Measurements from ENCODE around the gene RING1.
A peak's percentile ranks its signal among the peaks of the same experiment; 100 is the strongest.

The RING1 gene

DNA sequence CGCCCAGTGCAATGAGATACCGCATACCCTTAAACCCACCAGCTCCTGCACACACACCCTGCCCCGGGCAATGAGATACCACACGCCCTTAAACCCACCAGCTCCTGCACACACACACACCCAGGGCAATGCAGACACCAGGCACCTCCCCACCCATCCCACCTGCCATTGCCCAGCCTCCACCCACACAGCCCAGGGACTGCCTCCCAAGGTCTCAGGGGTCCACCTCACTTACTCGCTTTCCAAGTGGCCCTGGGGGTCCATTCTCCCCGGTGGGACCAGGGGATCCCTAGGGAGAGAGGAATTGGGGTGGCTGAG, 40.1 kb upstream of the RING1 start:
- DNase-seq = no peak
- H3K36me3 Mint-ChIP-seq (ENCODE audit: insufficient read depth) = peaks cover 2% of the 10 kb centered on the region

DNA sequence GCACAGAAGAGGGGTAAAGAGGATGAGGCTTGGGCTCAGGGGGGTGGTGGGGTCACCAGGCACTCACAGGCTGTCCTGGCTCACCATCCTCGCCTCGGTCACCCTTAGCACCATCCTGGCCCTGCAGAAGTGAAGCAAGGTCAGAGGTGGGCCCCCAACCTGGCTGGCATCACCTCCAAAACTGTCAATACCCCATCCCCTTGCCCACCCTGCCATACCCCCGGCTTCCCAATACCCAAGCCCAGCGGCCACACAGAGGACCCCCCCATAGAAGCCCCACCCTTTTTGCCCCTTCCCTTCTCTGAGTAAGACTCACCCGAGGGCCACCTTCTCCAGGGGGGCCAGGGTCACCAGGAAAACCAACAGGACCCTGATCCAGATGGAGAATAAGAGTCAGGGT, 39.7 kb upstream of the RING1 start:
- Mint-ChIP-seq H3K4me1 (ENCODE audit: low read depth in 2 of 2) (peaks cover 0 to 3% of the 10 kb centered on the region in 2 donors), H3K27ac (peak overlapping the region in 1 of 2 donors; percentile 59), H3K27me3 (peaks cover 12 to 62% of the 10 kb centered on the region in 2 donors), H3K9me3 (no peaks in the 10 kb centered on the region), H3K36me3 (ENCODE audit: insufficient read depth) (peaks cover 2% of the 10 kb centered on the region), H3K4me3 (no peak overlapping the region)
- DNase-seq (no peak), ATAC-seq (replicated peaks) (no peak)

More for the DNA sequence above, 40.1 kb upstream of the RING1 start:
- Mint-ChIP-seq H3K4me1 (ENCODE audit: low read depth in 2 of 2) (peaks cover 0 to 3% of the 10 kb centered on the region in 2 donors), H3K4me3 (no peak overlapping the region), H3K27ac (peak overlapping the region in 1 of 2 donors; percentile 59), H3K27me3 (peaks cover 12 to 62% of the 10 kb centered on the region in 2 donors), H3K9me3 (no peaks in the 10 kb centered on the region)
- no peak for ATAC-seq (replicated peaks)

DNA sequence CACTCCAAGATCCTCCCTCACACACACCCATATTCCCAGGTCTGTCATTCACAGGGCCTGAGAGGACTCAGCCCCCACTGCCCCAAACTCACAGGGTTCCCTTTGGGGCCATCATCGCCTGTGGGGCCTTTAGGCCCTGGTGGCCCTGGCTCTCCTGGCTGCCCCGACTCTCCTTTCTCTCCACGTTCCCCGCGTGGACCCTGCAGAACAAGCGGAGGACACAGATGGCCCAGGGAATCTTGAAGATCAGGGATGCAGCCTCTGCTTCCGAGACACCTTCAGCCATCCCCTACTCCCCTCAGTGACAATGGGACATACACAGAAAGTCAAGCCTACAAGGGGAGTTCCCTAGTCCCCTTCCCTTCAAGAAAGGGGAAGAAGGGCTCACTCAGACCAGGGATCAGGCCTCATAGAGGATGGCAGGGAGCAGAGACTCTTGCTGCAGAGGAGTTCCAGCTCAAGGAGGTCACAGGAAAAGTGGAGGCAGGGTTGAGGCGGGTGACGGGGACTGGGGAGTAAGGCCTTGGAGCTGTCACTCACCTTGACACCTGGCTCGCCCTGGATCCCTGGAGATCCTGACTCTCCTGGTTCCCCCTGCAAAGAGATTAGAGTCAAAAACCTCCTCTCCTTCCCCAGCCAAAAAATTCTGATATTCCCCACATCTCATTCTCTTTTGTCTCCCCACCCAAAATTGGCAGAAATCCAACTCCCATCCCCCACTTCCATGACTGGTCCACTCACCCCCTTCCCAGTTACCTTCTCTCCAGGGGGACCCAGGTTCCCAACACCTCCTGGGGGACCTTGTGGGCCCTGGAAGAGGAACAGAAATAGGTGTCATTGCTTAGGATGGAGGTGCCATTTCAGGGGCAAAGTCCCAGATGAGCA, 38.8 kb upstream of the RING1 start:
- Mint-ChIP-seq H3K27ac (peak overlapping the region in 1 of 2 donors; percentile 59), H3K27me3 (peaks cover 5 to 57% of the 10 kb centered on the region in 2 donors), H3K9me3 (no peaks in the 10 kb centered on the region), H3K4me1 (ENCODE audit: low read depth in 2 of 2) (no peaks in the 10 kb centered on the region), H3K4me3 (no peak overlapping the region), H3K36me3 (ENCODE audit: insufficient read depth) (peaks cover 2% of the 10 kb centered on the region)
- DNase-seq (no peak), ATAC-seq (replicated peaks) (no peak)

DNA sequence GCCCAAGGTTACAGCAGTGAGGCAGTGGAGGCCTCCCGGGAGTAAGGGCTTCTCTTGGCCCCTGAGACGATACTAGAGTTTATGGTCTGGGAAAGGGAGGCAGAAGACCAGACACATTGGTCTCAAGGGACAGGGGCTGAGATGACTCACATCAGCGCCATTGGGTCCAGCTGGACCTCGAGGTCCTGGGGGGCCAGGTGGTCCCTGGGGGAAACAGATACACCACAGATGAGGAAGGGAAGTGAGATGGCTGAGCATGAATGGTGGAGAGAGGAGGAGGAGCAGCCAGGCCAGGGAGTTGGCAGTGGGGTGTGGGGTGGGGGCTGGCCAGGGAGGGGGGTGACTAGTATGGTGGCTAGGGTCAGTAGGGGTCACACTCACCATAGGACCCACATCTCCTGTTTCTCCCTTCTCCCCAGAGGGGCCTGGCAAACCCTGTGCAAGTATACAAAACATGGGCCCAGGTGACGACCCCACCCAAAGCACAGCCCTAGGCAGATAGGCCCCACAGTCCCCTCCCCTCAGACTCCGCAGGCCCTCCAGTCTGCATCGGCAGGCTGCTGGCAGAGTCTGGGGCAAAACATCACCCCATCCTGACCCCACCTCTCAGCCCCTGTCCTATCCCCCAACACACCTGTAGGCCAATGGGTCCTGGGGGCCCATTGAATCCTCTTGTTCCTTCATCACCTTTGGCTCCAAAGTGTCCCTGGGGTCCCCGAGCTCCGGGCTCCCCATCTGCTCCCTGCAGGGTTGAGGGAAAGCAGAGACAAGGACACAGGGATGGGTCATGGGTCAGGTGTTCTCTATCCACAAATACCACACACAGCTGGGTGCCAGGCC, 37.9 kb upstream of the RING1 start:
- Mint-ChIP-seq H3K4me1 (ENCODE audit: low read depth in 2 of 2) (no peaks in the 10 kb centered on the region), H3K27ac (no peak overlapping the region), H3K9me3 (no peaks in the 10 kb centered on the region), H3K36me3 (ENCODE audit: insufficient read depth) (peaks cover 2% of the 10 kb centered on the region), H3K27me3 (peaks cover 5 to 59% of the 10 kb centered on the region in 2 donors), H3K4me3 (no peak overlapping the region)
- ATAC-seq (replicated peaks) = no peak
- no peak for DNase-seq

DNA sequence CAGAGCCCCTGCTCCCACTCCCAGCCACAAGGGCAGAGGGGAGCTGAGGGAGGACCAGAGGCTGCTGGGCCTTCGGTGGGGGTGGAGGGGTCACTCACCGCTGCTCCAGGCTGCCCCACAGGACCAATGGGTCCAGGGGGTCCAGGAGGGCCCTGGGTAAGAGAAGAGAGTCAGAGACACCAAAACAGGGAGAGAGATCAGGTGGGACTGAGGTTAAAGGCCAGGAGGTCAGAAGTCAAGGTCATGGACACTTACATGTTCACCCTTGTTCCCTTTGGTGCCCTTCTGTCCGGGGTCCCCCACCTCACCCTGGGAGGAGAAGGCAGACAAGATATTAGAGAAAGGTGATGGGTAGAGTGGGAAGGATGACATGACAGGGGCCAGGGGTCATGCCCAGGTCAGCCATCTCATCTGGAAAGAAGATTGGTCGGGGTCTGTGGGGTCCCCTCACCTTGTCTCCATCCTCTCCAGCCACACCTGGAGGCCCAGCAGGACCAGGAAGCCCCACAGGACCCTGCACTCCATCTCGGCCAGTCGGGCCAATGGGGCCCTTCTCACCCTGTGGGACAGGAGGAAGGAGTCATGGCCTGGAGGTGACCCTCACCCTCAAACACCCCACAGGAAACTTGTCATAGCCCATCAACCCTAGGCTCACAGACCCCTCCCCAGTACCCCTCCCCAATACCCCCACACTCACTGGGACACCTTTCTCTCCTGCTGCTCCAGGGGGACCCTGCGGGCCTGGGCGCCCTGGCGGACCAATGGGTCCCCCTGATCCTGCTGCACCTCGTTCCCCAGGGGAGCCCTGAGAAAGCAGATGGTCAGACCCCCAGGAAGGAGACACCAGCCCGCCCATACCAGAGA, 37.1 kb upstream of the RING1 start:
- H3K36me3 Mint-ChIP-seq (ENCODE audit: insufficient read depth) = peaks cover 2% of the 10 kb centered on the region
- no peaks in the 10 kb centered on the region for H3K9me3 Mint-ChIP-seq
- ATAC-seq (replicated peaks) = no peak
- H3K4me3 Mint-ChIP-seq = no peak overlapping the region
- DNase-seq = no peak
- no peaks in the 10 kb centered on the region for H3K4me1 Mint-ChIP-seq (ENCODE audit: low read depth in 2 of 2)
- no peak overlapping the region for H3K27ac Mint-ChIP-seq
- H3K27me3 Mint-ChIP-seq = peaks cover 1 to 59% of the 10 kb centered on the region in 2 donors

DNA sequence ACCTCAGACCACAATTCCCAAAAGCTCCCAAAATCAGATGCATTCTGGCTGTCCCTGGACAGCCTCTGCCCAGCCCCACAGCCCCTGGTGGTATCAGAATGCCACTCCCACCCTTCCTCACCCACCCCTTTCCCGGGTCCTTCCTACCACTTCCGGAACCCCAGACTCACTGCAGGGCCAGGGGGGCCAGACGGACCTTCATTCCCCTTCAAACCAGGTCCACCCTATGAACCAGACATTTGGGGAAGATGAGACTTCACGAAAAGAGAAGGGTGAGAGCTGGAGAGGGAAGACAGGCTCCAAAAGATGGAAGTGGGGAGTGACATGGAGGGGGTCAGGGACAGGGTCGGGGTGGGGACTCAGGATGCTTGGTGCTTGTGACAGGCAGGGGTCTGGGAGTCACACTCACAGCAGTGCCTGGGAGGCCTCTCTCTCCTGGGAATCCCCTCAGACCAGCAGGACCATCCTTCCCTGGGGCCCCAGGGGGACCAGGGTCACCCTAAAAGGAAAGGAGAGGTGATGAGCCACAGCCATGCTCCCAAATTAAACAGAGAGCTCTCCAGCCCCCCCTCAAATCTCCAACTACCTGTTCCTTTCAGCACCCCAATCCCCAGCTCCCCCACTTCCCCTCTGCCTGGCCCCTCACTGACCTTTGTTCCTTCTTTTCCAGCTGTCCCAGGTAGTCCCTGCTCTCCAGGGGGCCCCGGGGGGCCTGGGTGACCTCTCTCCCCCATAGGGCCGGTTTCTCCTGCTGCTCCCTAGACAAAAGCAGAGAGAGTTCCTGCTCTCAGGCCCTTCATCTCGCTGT, 36.2 kb upstream of the RING1 start:
- Mint-ChIP-seq H3K27ac (no peak overlapping the region), H3K36me3 (ENCODE audit: insufficient read depth) (peaks cover 2% of the 10 kb centered on the region), H3K9me3 (no peaks in the 10 kb centered on the region), H3K4me3 (no peak overlapping the region), H3K27me3 (peaks cover 9 to 59% of the 10 kb centered on the region in 2 donors), H3K4me1 (ENCODE audit: low read depth in 2 of 2) (no peaks in the 10 kb centered on the region)
- no peak for DNase-seq
- no peak for ATAC-seq (replicated peaks)

DNA sequence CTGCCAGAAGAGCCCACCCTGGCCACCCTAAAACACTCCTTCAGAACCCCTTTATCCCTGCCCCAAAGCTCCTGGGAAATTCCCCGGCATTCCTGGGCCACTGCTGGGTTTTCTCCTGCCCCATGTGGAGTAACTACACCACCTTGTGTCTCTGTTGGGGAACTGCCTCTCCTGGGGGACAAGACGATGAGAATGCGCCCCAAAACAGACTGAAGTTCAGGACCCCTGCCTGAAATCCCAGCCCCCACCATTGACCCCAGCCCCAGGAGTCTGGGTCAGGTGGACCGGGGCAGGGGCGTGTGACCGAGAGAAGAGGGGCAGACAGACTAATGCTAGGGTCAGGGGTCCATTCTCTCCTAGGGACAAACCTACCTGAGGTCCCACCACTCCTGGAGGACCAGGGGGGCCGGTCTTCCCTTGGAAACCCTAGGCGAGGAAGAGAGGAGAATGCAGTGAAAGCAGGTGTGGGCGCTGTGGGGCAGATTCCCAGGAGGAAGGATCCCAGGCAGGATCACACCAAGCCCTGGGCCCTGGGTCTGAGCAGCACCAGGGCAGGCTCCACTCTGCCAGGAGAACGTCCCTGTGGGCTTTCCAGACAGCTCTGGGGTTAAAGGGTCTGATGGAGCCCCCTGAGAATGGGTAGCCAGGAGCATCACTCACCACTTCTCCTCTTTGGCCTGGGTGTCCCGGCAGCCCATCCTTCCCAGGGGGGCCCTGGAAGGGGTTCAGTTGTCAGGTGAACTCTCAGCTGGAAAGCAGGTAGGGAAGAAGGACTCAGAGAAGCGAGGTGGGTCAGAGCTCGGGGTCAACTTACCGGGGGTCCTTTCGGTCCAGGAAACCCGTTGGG, 35.4 kb upstream of the RING1 start:
- Mint-ChIP-seq H3K9me3 (no peaks in the 10 kb centered on the region), H3K27ac (no peak overlapping the region), H3K27me3 (peaks cover 17 to 67% of the 10 kb centered on the region in 2 donors), H3K4me3 (no peak overlapping the region), H3K4me1 (ENCODE audit: low read depth in 2 of 2) (no peaks in the 10 kb centered on the region), H3K36me3 (ENCODE audit: insufficient read depth) (peaks cover 2% of the 10 kb centered on the region)
- DNase-seq = no peak
- no peak for ATAC-seq (replicated peaks)

DNA sequence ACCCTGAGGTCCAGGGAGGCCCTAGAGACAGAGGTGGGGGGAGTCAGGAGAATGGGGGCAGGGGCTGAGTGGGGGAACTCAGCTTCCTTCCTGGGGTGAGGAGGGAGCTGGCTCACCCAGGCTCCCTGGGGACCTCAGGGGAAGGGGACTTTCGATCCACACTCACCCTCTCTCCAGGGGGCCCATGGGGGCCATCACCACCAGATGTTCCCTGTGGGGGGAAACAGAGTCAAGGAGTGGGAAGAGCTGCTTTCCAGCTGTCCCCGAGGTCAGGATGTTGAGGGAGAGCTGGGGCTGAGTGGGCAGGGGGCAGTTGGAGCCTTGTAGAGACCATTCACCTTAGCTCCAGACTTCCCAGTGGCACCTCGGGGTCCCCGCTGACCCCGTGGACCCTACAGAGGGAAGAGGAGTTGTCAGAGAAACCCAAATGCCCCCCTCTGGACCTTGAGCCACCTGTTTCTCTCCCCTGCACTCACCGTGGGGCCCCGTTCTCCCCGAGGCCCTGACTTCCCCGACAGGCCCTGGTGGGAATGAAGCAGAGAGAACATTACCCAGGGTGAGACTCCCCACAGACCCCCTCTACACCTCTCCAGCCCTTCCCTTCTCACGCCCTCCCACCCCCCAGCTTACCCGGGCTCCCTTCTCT, 34.6 kb upstream of the RING1 start:
- no peaks in the 10 kb centered on the region for H3K9me3 Mint-ChIP-seq

DNA sequence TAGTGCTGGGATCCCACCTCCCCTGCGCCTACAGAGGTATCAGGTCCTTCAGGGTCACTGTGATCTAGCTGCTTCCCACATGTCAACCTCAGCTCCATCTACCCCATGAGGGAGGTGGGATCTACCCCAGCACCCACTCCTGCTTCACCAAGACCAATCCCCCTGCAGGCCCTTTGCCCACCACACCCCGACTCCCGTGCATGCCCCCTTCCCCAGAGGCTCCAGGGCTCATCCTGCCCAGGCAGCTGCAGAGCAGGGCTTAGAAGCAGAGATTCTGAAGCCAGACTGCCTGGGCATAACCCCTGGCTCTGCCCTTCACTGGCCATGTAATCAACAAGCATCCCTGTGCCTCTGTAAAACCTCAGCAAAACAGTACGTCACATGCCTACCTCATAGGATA, 33.5 kb upstream of the RING1 start:
- Mint-ChIP-seq H3K4me3 (no peak overlapping the region), H3K27me3 (peaks cover 18 to 64% of the 10 kb centered on the region in 2 donors), H3K4me1 (ENCODE audit: low read depth in 2 of 2) (no peaks in the 10 kb centered on the region), H3K36me3 (ENCODE audit: insufficient read depth) (peaks cover 2% of the 10 kb centered on the region), H3K9me3 (no peaks in the 10 kb centered on the region), H3K27ac (no peak overlapping the region)
- ATAC-seq (replicated peaks) (no peak), DNase-seq (no peak)

More for the DNA sequence above, 34.6 kb upstream of the RING1 start:
- Mint-ChIP-seq H3K4me3 (no peak overlapping the region), H3K27ac (no peak overlapping the region), H3K4me1 (ENCODE audit: low read depth in 2 of 2) (no peaks in the 10 kb centered on the region), H3K36me3 (ENCODE audit: insufficient read depth) (peaks cover 2% of the 10 kb centered on the region), H3K27me3 (peaks cover 18 to 67% of the 10 kb centered on the region in 2 donors)
- ATAC-seq (replicated peaks) (no peak), DNase-seq (no peak)

DNA sequence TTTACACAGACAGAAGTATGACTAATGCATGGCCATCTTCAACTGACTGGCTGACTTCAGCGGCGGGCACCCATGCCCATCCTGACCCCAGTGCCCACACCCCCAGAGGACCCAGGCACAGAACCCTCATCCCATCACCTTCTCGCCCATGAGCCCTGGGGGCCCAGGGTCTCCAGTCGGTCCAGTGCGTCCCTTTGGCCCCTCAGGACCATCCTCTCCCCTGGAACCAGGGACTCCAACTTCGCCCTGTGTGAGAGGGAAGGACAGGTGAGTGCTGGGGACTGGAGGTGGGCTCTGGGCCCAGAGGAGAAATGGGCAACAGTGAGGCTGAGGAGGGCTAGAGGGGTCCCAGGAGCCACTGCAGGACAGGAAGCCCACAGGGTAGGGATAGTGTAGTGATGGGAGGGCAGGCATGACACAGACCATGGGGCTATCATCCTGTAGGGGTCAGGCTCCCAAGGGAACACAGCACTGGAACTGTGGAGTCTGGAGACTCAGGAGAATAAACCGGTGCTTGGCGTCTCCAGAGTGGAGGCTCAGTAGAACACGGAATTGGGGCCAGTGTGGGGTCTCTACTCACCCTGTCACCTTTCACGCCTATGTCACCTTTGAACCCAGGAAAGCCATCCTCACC, 32.7 kb upstream of the RING1 start:
- Mint-ChIP-seq H3K4me3 (no peak overlapping the region), H3K9me3 (no peaks in the 10 kb centered on the region), H3K27me3 (peaks cover 18 to 64% of the 10 kb centered on the region in 2 donors), H3K36me3 (ENCODE audit: insufficient read depth) (no peaks in the 10 kb centered on the region), H3K27ac (no peak overlapping the region), H3K4me1 (ENCODE audit: low read depth in 2 of 2) (no peaks in the 10 kb centered on the region)
- DNase-seq = no peak
- ATAC-seq (replicated peaks) = no peak

DNA sequence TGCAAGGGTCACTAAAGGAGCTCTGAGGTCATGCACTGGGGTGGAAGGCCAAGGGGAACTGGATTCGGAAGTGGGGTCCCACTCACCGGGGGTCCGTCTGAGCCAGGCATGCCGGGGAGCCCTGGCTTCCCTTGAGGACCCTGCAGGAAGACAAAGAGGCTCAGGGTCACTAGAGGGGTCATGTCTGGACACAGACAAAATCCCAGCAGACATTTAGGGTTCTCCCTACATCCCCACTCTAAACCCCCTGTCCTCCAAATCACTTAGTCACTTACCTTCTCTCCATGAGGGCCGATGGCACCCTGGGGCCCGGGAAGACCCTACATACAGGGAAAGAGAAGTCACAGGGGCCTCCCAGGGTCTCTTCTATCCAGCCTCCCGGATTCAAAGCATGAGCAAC, 31.4 kb upstream of the RING1 start:
- H3K27ac Mint-ChIP-seq = peak overlapping the region; percentile 18 to 62
- no peaks in the 10 kb centered on the region for H3K4me1 Mint-ChIP-seq (ENCODE audit: low read depth in 2 of 2)
- ATAC-seq (replicated peaks) (no peak), DNase-seq (no peak)
- H3K36me3 Mint-ChIP-seq (ENCODE audit: insufficient read depth) = no peaks in the 10 kb centered on the region
- H3K27me3 Mint-ChIP-seq = peaks cover 18 to 64% of the 10 kb centered on the region in 2 donors
- H3K9me3 Mint-ChIP-seq = no peaks in the 10 kb centered on the region
- H3K4me3 Mint-ChIP-seq = no peak overlapping the region

Measured in effector memory CD8-positive, alpha-beta T cell (primary cell).